H9 (cell line): Measurements from ENCODE around the gene LZTS3. TPM values are rescaled to one million over a fixed set of nuclear protein-coding genes. Genes with fewer than 3 reads are reported as not detected.

ENCODE experiments used
- DNase-seq: peaks from one replicate; pipeline ENCODE4 v3.0.0-alpha.2; 2017
- H2AFZ ChIP-seq: one replicate; pipeline ENCODE4 v1.6.1; 2013; ENCODE audit warnings: mild to moderate bottlenecking, low read length, control low read depth, moderate library complexity
- H2AK5ac ChIP-seq: 2 replicates; pipeline ENCODE4 v1.6.1; 2013; ENCODE audit warnings: low read length, control low read depth, mixed read lengths; ENCODE audit not compliant: insufficient read length
- H2BK120ac ChIP-seq: one replicate; pipeline ENCODE4 v1.6.1; 2013; ENCODE audit warnings: low read depth, mild to moderate bottlenecking, low read length, control low read depth, inconsistent platforms; ENCODE audit not compliant: poor library complexity, severe bottlenecking
- H2BK12ac ChIP-seq: 2 replicates; pipeline ENCODE4 v1.6.1; 2013; ENCODE audit warnings: low read length, control low read depth, mixed read lengths, low read depth; ENCODE audit not compliant: insufficient read length
- H2BK15ac ChIP-seq: 2 replicates; pipeline ENCODE4 v1.6.1; 2013; ENCODE audit warnings: low read depth, low read length, control low read depth
- H2BK20ac ChIP-seq: one replicate; pipeline ENCODE4 v1.6.1; 2013; ENCODE audit warnings: low read depth, mild to moderate bottlenecking, low read length, control low read depth, inconsistent platforms; ENCODE audit not compliant: poor library complexity, severe bottlenecking
- H2BK5ac ChIP-seq: 2 replicates; pipeline ENCODE4 v1.6.1; 2013; ENCODE audit warnings: low read length, control low read depth, mixed read lengths; ENCODE audit not compliant: insufficient read length
- H3K14ac ChIP-seq: 2 replicates; pipeline ENCODE4 v1.6.1; 2013; ENCODE audit warnings: low read length, control low read depth; ENCODE audit not compliant: insufficient read depth
- H3K18ac ChIP-seq: 2 replicates; pipeline ENCODE4 v1.6.1; 2013; ENCODE audit warnings: low read depth, mild to moderate bottlenecking, mixed read lengths, low read length, control low read depth; ENCODE audit not compliant: insufficient read length
- H3K23ac ChIP-seq: 2 replicates; pipeline ENCODE4 v1.6.1; 2013; ENCODE audit warnings: low read length, control low read depth, mixed read lengths, low read depth; ENCODE audit not compliant: insufficient read length
- H3K23me2 ChIP-seq: 2 replicates; pipeline ENCODE4 v1.6.1; 2013; ENCODE audit warnings: low read depth, mild to moderate bottlenecking, mixed read lengths, low read length, control low read depth; ENCODE audit not compliant: insufficient read length, poor library complexity, severe bottlenecking
- H3K27ac ChIP-seq: 2 replicates; pipeline ENCODE4 v1.5.1; 2013; ENCODE audit warnings: low read length, control low read depth, mixed read lengths, low read depth; ENCODE audit not compliant: insufficient read length
- H3K27me3 ChIP-seq: 2 replicates; pipeline ENCODE4 v1.6.1; 2013; ENCODE audit warnings: low read length, control low read depth, inconsistent platforms; ENCODE audit not compliant: insufficient read depth
- H3K4ac ChIP-seq: 2 replicates; pipeline ENCODE4 v1.6.1; 2013; ENCODE audit warnings: low read depth, mild to moderate bottlenecking, control low read depth, inconsistent platforms, low read length, moderate library complexity
- H3K4me1 ChIP-seq: 2 replicates; pipeline ENCODE4 v1.6.1; 2013; ENCODE audit warnings: low read length, control low read depth, inconsistent platforms; ENCODE audit not compliant: insufficient read depth
- H3K4me2 ChIP-seq: 2 replicates; pipeline ENCODE4 v1.6.1; 2013; ENCODE audit warnings: low read length, control low read depth, mixed read lengths; ENCODE audit not compliant: insufficient read length, insufficient read depth
- H3K56ac ChIP-seq: 2 replicates; pipeline ENCODE4 v1.6.1; 2013; ENCODE audit warnings: low read depth, mild to moderate bottlenecking, mixed read lengths, low read length, control low read depth; ENCODE audit not compliant: insufficient read length
- H3K79me1 ChIP-seq: 2 replicates; pipeline ENCODE4 v1.6.1; 2013; ENCODE audit warnings: low read depth, mild to moderate bottlenecking, moderate library complexity, low read length, control low read depth, inconsistent platforms; ENCODE audit not compliant: insufficient read depth, poor library complexity, severe bottlenecking
- H3K79me2 ChIP-seq: 2 replicates; pipeline ENCODE4 v1.6.1; 2013; ENCODE audit warnings: low read length, control low read depth, inconsistent platforms; ENCODE audit not compliant: insufficient read depth
- H3K9ac ChIP-seq: 2 replicates; pipeline ENCODE4 v1.6.1; 2013; ENCODE audit warnings: low read length, control low read depth, mixed read lengths; ENCODE audit not compliant: insufficient read length; ENCODE audit errors: extremely low read depth
- H3K9me3 ChIP-seq: one replicate; pipeline ENCODE4 v1.6.1; 2013; ENCODE audit warnings: low read depth, low read length, inconsistent platforms; ENCODE audit not compliant: control insufficient read depth
- H3T11ph ChIP-seq: one replicate; pipeline ENCODE4 v1.6.1; 2013; ENCODE audit warnings: mild to moderate bottlenecking, low read length, control low read depth, inconsistent platforms
- H4K20me1 ChIP-seq: one replicate; pipeline ENCODE4 v1.6.1; 2013; ENCODE audit not compliant: control insufficient read depth, insufficient read length, insufficient read depth
- H4K5ac ChIP-seq: 2 replicates; pipeline ENCODE4 v1.6.1; 2013; ENCODE audit warnings: low read depth, mild to moderate bottlenecking, mixed read lengths, low read length, control low read depth; ENCODE audit not compliant: insufficient read length
- H4K8ac ChIP-seq: replicated peaks from 2 replicates; pipeline ENCODE4 v1.6.1; 2013; ENCODE audit warnings: low read length, control low read depth, mixed read lengths, low read depth; ENCODE audit not compliant: insufficient read length
- H4K91ac ChIP-seq: 2 replicates; pipeline ENCODE4 v1.6.1; 2013; ENCODE audit warnings: low read depth, mild to moderate bottlenecking, moderate library complexity, mixed read lengths, low read length, control low read depth; ENCODE audit not compliant: insufficient read length
- H3K27ac Mint-ChIP-seq, 3 experiments: 2 replicates in 2 of 3; 3 replicates in 1 of 3; pipeline ENCODE4 v1.8.0; 2020 to 2021; ENCODE audit warnings: mixed read lengths in 3 of 3, mild to moderate bottlenecking in 1 of 3, moderate library complexity in 1 of 3
- H3K27me3 Mint-ChIP-seq: 2 replicates; pipeline ENCODE4 v1.8.0; 2021; ENCODE audit warnings: low read depth, mild to moderate bottlenecking, moderate library complexity, mixed read lengths
- H3K36me3 Mint-ChIP-seq, 3 experiments: 2 replicates in 2 of 3; 3 replicates in 1 of 3; pipeline ENCODE4 v1.8.0; 2020 to 2021; ENCODE audit warnings: low read depth in 3 of 3, mixed read lengths in 3 of 3; ENCODE audit not compliant: insufficient read depth in 1 of 3
- H3K4me1 Mint-ChIP-seq, 2 experiments: 2 replicates each; pipeline ENCODE4 v1.8.0; 2020; ENCODE audit warnings: mixed read lengths in 2 of 2
- H3K4me3 Mint-ChIP-seq, 2 experiments: 2 replicates in 1 of 2; 3 replicates in 1 of 2; pipeline ENCODE4 v1.8.0; 2020 to 2021; ENCODE audit warnings: mild to moderate bottlenecking in 2 of 2, mixed read lengths in 2 of 2, moderate library complexity in 1 of 2
- H3K9me3 Mint-ChIP-seq, 2 experiments: 2 replicates in 1 of 2; 3 replicates in 1 of 2; pipeline ENCODE4 v1.8.0; 2020; ENCODE audit warnings: mild to moderate bottlenecking in 2 of 2, mixed read lengths in 2 of 2, moderate library complexity in 1 of 2
- WGBS: extraction: QIAGEN DNeasy Blood & Tissue Kit; methylation state at CpG from one replicate; pipeline ENCODE4 v1.1.7; 2013; ENCODE audit warnings: missing lambda C conversion rate, low lambda C conversion rate, mixed read lengths; ENCODE audit not compliant: insufficient read length; ENCODE audit errors: extremely low coverage; 5-methylcytosine and 5-hydroxymethylcytosine counted together
- total RNA-seq: library from RNA; stranded (reverse); gene quantifications from 2 replicates; pipeline ENCODE4 v1.2.1, GENCODE V29; 2021
- TF ChIP-seq, protein P1 (sequence below): fragments of 200-600 bp; sonication (generic); conservative IDR thresholded peaks from 3 replicates; pipeline ENCODE4 v1.8.0; 2021; ENCODE audit warnings: antibody characterized with exemption, mild to moderate bottlenecking

LZTS3 gene
- total RNA-seq, 1 experiment from 2014 or later = 20.8 TPM

DNA sequence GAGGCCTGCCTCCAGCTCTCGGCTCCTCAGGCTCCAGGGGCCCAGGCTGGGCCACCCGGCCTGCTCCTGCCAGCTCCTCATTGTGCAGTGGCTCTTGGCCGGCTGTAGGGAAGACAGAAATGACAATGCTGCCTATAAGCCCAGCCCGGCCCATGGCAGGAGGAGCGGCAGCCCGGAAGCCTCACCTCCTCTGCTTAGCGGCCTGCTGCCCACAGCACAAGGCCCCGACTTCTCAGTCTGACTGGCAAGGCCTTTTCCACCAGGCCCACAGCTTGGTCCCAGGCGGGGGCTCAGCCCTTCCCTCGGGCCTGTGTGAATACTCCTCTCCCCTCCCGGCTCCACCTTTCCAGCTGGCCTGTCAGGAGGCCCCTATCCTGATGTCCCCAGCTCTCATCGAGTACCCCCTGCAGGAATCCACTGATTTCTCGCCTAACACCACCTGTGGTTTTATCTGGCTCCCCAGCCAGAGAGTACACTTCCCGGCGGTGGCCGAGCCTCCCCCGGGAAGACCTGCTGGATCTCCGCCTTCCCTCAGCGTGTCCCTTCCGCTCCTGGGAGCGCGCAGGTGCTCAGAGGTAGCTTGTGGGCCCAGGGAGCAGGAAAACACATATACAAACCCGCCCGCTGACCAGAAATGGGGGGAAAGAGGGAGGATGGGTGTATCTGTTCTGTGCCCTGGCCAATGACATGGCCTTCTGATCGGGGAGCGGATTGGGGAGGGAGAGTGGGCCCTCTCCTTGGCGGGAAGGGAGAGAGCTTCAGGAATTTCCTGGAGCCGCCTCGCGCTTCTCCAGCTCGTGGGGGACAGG is 30.2 kb upstream of the LZTS3 start:
- peak overlapping the region; percentile 95 to 97 for H3K4me3 Mint-ChIP-seq
- Histone ChIP-seq H3K79me2 (no peaks in the 10 kb centered on the region; the same call in 1 of the 2 replicates), H2BK12ac (no peak overlapping the region), H4K91ac (no peak overlapping the region), H2BK15ac (no peak overlapping the region), H3K56ac (no peak overlapping the region), H4K20me1 (no peaks in the 10 kb centered on the region), H3K14ac (peak overlapping the region; percentile 42), H4K5ac (no peak overlapping the region), H3K4me2 (peak overlapping the region; percentile 78), H3K79me1 (peaks cover 6% of the 10 kb centered on the region), H4K8ac (no peak overlapping the region), H3K9me3 (no peaks in the 10 kb centered on the region), H2BK5ac (no peak overlapping the region), H2BK20ac (no peak overlapping the region), H3K4ac (no peak overlapping the region), H3K27ac (no peak overlapping the region), H3T11ph (no peak overlapping the region), H3K18ac (no peak overlapping the region), H3K4me1 (peaks cover 3% of the 10 kb centered on the region; the same call in 1 of the 2 replicates), H2AK5ac (no peak overlapping the region), H2BK120ac (no peak overlapping the region), H3K23ac (no peak overlapping the region), H3K23me2 (peaks cover 10% of the 10 kb centered on the region), H3K27me3 (no peaks in the 10 kb centered on the region), H3K9ac (peak overlapping the region; percentile 68), H2AFZ (no peak overlapping the region)
- H3K9me3 Mint-ChIP-seq = no peaks in the 10 kb centered on the region; a peak in 1 of 5 replicates
- no CpG with 5 or more reads among the region's 31 CpGs for WGBS
- no peaks in the 10 kb centered on the region for H3K27me3 Mint-ChIP-seq
- peak overlapping the region in 2 of 3 experiments; percentile 97 to 98; a peak in 5 of 7 replicates for H3K27ac Mint-ChIP-seq
- peaks cover 22 to 36% (median 34%) of the 10 kb centered on the region in 3 experiments for H3K36me3 Mint-ChIP-seq
- no peak for DNase-seq
- TF ChIP-seq, protein P1, sequence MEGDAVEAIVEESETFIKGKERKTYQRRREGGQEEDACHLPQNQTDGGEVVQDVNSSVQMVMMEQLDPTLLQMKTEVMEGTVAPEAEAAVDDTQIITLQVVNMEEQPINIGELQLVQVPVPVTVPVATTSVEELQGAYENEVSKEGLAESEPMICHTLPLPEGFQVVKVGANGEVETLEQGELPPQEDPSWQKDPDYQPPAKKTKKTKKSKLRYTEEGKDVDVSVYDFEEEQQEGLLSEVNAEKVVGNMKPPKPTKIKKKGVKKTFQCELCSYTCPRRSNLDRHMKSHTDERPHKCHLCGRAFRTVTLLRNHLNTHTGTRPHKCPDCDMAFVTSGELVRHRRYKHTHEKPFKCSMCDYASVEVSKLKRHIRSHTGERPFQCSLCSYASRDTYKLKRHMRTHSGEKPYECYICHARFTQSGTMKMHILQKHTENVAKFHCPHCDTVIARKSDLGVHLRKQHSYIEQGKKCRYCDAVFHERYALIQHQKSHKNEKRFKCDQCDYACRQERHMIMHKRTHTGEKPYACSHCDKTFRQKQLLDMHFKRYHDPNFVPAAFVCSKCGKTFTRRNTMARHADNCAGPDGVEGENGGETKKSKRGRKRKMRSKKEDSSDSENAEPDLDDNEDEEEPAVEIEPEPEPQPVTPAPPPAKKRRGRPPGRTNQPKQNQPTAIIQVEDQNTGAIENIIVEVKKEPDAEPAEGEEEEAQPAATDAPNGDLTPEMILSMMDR = no peak
- peaks cover 5 to 12% of the 10 kb centered on the region in 2 experiments; a peak in 2 of 4 replicates for H3K4me1 Mint-ChIP-seq
